ENCODE results near the gene TTLL11. TPM values are rescaled to one million over a fixed set of nuclear protein-coding genes. Genes with fewer than 3 reads are reported as not detected.
"Not testable (repeated sequence)": the region's sequence is repeated elsewhere in the genome, so short reads cannot be mapped to it uniquely, and the experiment has no call there.

TTLL11 gene
- total RNA-seq, 2 experiments from 2014 or later, result 3.3 to 6.9 TPM

DNA sequence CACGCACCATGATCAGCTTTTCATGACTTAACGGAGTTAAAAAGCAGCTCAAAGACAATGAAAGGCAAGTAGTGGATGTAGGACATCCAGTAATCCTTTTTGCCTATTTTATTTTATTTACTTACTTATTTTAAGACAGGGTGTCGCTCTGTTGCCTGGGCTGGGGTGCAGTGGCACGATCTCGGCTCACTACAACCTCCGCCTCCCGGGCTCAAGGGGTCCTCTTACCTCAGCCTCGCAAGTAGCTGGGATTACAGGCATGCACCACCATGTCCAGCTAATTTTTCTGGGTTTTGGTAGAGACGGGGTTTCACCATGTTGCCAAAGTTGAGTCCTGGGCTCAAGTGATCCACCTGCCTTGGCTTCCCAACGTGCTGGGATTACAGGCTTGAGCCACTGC, 292.7 kb downstream of the TTLL11 start:
- intact Hi-C loops (cut with micrococcal nuclease; ENCODE audit: unreplicated experiment), result no loop called here
- Histone ChIP-seq H4K20me1 (ENCODE audit: insufficient read depth, low read length) (no peaks in the 10 kb centered on the region), H3K27ac (ENCODE audit: low read depth, low read length, poor library complexity, severe bottlenecking) (no peak overlapping the region), H3K9me2 (ENCODE audit: insufficient read depth, low read length) (no peaks in the 10 kb centered on the region), H3K36me3 (ENCODE audit: insufficient read depth, low read length) (no peaks in the 10 kb centered on the region), H3K79me2 (ENCODE audit: insufficient read depth, low read depth, low read length) (no peaks in the 10 kb centered on the region), H3K4me1 (ENCODE audit: insufficient read depth, low read length, poor library complexity, severe bottlenecking) (no peaks in the 10 kb centered on the region), H3K4me3 (ENCODE audit: low read depth, low read length, poor library complexity, severe bottlenecking) (no peak overlapping the region), H3K4me2 (ENCODE audit: low read length) (no peak overlapping the region), H3K9me3 (ENCODE audit: low read length) (0 out of 2 replicates have a peak, but pooled peaks cover 5% of the 10 kb centered on the region), H2AFZ (ENCODE audit: low read length) (no peak overlapping the region)
- POLR2A ChIA-PET, result no interaction called here
- TF ChIP-seq, protein P1, sequence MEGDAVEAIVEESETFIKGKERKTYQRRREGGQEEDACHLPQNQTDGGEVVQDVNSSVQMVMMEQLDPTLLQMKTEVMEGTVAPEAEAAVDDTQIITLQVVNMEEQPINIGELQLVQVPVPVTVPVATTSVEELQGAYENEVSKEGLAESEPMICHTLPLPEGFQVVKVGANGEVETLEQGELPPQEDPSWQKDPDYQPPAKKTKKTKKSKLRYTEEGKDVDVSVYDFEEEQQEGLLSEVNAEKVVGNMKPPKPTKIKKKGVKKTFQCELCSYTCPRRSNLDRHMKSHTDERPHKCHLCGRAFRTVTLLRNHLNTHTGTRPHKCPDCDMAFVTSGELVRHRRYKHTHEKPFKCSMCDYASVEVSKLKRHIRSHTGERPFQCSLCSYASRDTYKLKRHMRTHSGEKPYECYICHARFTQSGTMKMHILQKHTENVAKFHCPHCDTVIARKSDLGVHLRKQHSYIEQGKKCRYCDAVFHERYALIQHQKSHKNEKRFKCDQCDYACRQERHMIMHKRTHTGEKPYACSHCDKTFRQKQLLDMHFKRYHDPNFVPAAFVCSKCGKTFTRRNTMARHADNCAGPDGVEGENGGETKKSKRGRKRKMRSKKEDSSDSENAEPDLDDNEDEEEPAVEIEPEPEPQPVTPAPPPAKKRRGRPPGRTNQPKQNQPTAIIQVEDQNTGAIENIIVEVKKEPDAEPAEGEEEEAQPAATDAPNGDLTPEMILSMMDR (conservative IDR thresholded peaks at IDR 0.05; ENCODE audit: low read length), result no peak
- TF ChIP-seq EZH2phosphoT487 (IDR thresholded peaks at IDR 0.05; ENCODE audit: borderline replicate concordance, low read depth, low read length), result no peak
- CTCF ChIA-PET (ENCODE audit: unreplicated experiment), result no interaction called here
- DNase-seq (ENCODE audit: low spot score), result no peak
- BruUV-seq (replicated peaks), result no TSS peak

DNA sequence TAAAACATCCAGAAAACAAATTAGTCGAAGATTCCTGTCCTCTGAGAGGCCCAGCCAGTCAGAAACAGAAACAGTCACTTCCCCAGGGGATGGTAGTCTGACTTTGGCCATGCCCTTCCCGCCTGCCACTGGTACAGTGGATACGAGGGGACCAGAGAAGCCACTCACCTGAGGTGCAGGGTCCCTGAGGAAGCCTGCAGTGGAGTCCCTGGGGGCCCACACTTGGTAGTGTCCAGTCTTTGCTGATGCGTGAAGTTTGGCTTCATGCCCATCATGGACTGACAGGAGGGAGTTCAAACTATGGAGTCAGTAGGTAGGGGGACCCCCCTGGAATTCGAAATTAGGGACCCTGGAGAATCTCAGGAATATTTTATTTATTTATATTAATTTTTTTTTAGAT, 294.2 kb downstream of the TTLL11 start:
- DNase-seq (ENCODE audit: low spot score), result no peak
- no TSS peak for BruUV-seq (replicated peaks)
- no peaks in the 10 kb centered on the region for H3K4me1 ChIP-seq (ENCODE audit: insufficient read depth, low read length, poor library complexity, severe bottlenecking)
- intact Hi-C loops (cut with micrococcal nuclease; ENCODE audit: unreplicated experiment), result no loop called here
- no peaks in the 10 kb centered on the region for H3K79me2 ChIP-seq (ENCODE audit: insufficient read depth, low read depth, low read length)
- no peak overlapping the region for H3K4me2 ChIP-seq (ENCODE audit: low read length)
- H2AFZ ChIP-seq (ENCODE audit: low read length), result no peak overlapping the region
- H3K27ac ChIP-seq (ENCODE audit: low read depth, low read length, poor library complexity, severe bottlenecking), result no peak overlapping the region
- H3K9me2 ChIP-seq (ENCODE audit: insufficient read depth, low read length), result no peaks in the 10 kb centered on the region
- POLR2A ChIA-PET, result no interaction called here
- TF ChIP-seq EZH2phosphoT487 (IDR thresholded peaks at IDR 0.05; ENCODE audit: borderline replicate concordance, low read depth, low read length), result no peak
- TF ChIP-seq, protein P1 (conservative IDR thresholded peaks at IDR 0.05; ENCODE audit: low read length), result no peak
- H4K20me1 ChIP-seq (ENCODE audit: insufficient read depth, low read length), result no peaks in the 10 kb centered on the region
- H3K4me3 ChIP-seq (ENCODE audit: low read depth, low read length, poor library complexity, severe bottlenecking), result no peak overlapping the region
- CTCF ChIA-PET (ENCODE audit: unreplicated experiment), result no interaction called here
- no peaks in the 10 kb centered on the region for H3K9me3 ChIP-seq (ENCODE audit: low read length)
- H3K36me3 ChIP-seq (ENCODE audit: insufficient read depth, low read length), result no peaks in the 10 kb centered on the region

DNA sequence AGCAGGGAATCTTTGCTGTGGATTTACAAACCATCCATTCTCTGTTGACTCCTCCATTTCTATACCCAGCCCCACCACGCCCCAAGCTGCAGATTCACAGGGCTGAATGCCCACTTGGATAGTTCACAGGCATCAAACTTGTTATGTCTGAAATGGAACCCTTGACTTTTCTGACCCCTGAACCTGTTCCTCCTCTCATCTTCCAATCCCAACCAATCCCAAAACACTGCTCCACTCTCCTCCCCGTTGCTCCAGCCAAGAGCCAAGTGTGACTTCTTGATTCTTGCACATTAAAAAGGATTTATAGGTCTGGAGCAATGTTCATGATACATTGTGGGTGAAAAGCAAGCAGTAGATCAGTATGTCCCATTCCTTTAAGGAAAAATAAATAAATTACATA, 296.0 kb downstream of the TTLL11 start:
- POLR2A ChIA-PET, result no interaction called here

DNA sequence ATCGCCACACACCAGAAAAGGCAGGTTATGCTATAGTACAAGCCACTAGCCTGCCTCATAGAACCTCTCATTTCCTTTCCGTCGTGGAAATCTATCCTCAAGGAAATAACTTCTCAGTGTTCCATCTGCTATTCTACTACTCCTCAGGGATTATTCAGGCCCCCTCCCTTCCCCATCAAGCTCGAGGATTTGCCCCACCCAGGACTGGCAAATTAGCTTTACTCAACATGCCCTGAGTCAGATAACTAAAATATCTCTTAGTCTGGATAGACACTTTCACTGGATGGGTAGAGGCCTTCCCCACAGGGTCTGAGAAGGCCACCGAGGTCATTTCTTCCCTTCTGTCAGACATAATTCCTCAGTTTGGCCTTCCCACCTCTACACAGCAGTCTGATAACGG, 298.8 kb downstream of the TTLL11 start:
- H3K4me2 ChIP-seq (ENCODE audit: low read length); DNase-seq (ENCODE audit: low spot score); H3K9me2 ChIP-seq (ENCODE audit: insufficient read depth, low read length); H4K20me1 ChIP-seq (ENCODE audit: insufficient read depth, low read length); POLR2A ChIA-PET; H3K9me3 ChIP-seq (ENCODE audit: low read length); H3K27ac ChIP-seq (ENCODE audit: low read depth, low read length, poor library complexity, severe bottlenecking); CTCF ChIA-PET (ENCODE audit: unreplicated experiment); H3K4me3 ChIP-seq (ENCODE audit: low read depth, low read length, poor library complexity, severe bottlenecking); H3K36me3 ChIP-seq (ENCODE audit: insufficient read depth, low read length); intact Hi-C loops (cut with micrococcal nuclease; ENCODE audit: unreplicated experiment); H3K79me2 ChIP-seq (ENCODE audit: insufficient read depth, low read depth, low read length); H3K4me1 ChIP-seq (ENCODE audit: insufficient read depth, low read length, poor library complexity, severe bottlenecking); H2AFZ ChIP-seq (ENCODE audit: low read length); BruUV-seq (replicated peaks): not testable (repeated sequence)

More for the DNA sequence above, 296.0 kb downstream of the TTLL11 start:
- Histone ChIP-seq H2AFZ (ENCODE audit: low read length) (no peak overlapping the region), H3K79me2 (ENCODE audit: insufficient read depth, low read depth, low read length) (no peaks in the 10 kb centered on the region), H3K36me3 (ENCODE audit: insufficient read depth, low read length) (no peaks in the 10 kb centered on the region), H3K4me3 (ENCODE audit: low read depth, low read length, poor library complexity, severe bottlenecking) (no peak overlapping the region), H3K4me2 (ENCODE audit: low read length) (no peak overlapping the region), H3K4me1 (ENCODE audit: insufficient read depth, low read length, poor library complexity, severe bottlenecking) (no peaks in the 10 kb centered on the region), H3K9me2 (ENCODE audit: insufficient read depth, low read length) (no peaks in the 10 kb centered on the region), H3K9me3 (ENCODE audit: low read length) (no peaks in the 10 kb centered on the region), H4K20me1 (ENCODE audit: insufficient read depth, low read length) (no peaks in the 10 kb centered on the region), H3K27ac (ENCODE audit: low read depth, low read length, poor library complexity, severe bottlenecking) (no peak overlapping the region)
- DNase-seq (ENCODE audit: low spot score), result no peak
- no peak for TF ChIP-seq EZH2phosphoT487 (IDR thresholded peaks at IDR 0.05; ENCODE audit: borderline replicate concordance, low read depth, low read length)
- TF ChIP-seq, protein P1 (conservative IDR thresholded peaks at IDR 0.05; ENCODE audit: low read length), result no peak
- CTCF ChIA-PET (ENCODE audit: unreplicated experiment), result no interaction called here
- no TSS peak for BruUV-seq (replicated peaks)
- intact Hi-C loops (cut with micrococcal nuclease; ENCODE audit: unreplicated experiment), result no loop called here

DNA sequence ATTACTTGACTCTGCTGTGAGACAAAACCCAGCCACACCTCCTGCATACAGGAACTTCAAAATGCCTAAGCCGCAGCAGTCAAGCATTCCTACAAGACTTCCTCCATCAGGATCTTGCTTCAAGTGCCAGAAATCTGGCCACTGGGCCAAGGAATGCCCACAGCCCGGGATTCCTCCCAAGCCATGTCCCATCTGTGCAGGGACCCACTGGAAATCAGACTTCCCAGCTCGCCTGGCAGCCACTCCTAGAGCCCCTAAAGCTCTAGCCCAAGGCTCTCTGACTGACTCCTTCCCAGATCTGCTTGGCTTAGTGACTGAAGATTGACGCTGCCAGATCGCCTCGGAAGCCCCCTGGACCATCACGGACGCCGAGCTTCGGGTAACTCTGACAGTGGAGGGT, 300.6 kb downstream of the TTLL11 start:
- H3K27ac ChIP-seq (ENCODE audit: low read depth, low read length, poor library complexity, severe bottlenecking); POLR2A ChIA-PET; H2AFZ ChIP-seq (ENCODE audit: low read length); H3K79me2 ChIP-seq (ENCODE audit: insufficient read depth, low read depth, low read length); H3K4me1 ChIP-seq (ENCODE audit: insufficient read depth, low read length, poor library complexity, severe bottlenecking); H3K9me3 ChIP-seq (ENCODE audit: low read length); H3K4me3 ChIP-seq (ENCODE audit: low read depth, low read length, poor library complexity, severe bottlenecking); H3K36me3 ChIP-seq (ENCODE audit: insufficient read depth, low read length); intact Hi-C loops (cut with micrococcal nuclease; ENCODE audit: unreplicated experiment); DNase-seq (ENCODE audit: low spot score); CTCF ChIA-PET (ENCODE audit: unreplicated experiment); H3K4me2 ChIP-seq (ENCODE audit: low read length); H3K9me2 ChIP-seq (ENCODE audit: insufficient read depth, low read length); BruUV-seq (replicated peaks); H4K20me1 ChIP-seq (ENCODE audit: insufficient read depth, low read length): not testable (repeated sequence)
